Middle frontal gyrus (tissue), 1 donor: Measurements from ENCODE around the gene GRIK4.
"Not testable (repeated sequence)": the region's sequence is repeated elsewhere in the genome, so short reads cannot be mapped to it uniquely, and the experiment has no call there.

Experiments used
- DNase-seq: peaks from one replicate; pipeline ENCODE4 v3.0.0-alpha.2; 2015; ENCODE audit warnings: low spot score; ENCODE audit errors: extremely low spot score

Gene GRIK4

DNA sequence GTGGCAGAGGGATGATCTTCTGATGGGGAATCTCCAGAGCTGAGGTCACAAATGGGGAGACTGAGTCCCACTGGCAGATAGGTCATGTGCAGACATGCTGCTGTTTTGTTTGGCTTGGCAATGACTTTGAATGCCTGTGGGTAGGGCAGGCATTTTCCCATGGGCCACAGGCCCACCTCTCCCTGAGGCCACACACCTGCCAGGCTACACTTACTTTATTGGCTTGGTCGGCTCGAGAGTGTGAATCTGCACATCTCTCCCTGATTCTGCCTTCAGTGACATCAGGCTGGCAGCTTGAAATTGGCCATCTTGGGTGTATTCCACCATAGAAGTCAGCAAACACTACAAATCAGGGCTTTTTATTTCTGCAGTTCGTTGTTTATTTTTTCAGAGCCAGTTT is 91.5 kb downstream of the GRIK4 start:
- no peak for DNase-seq

DNA sequence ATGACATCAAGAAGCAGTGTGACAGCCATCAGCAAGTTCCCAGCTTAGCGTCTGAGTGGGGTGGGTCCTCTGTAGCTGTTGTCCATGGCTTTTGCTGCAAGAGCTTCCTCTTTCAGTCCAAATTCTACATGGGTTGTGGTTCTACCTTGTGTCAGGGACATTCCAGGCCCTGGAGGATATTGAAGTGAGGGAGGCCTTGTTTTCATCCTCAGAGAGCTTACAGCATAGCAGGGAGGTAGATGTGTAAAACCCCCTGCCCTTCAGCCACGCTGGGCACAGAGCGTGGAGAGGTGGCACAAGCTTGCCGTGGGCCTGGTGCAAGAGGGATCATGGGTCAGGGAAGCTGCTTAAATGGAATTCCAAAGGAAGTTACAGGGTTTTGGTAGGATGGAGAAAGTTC is 93.9 kb downstream of the GRIK4 start:
- DNase-seq, result no peak

DNA sequence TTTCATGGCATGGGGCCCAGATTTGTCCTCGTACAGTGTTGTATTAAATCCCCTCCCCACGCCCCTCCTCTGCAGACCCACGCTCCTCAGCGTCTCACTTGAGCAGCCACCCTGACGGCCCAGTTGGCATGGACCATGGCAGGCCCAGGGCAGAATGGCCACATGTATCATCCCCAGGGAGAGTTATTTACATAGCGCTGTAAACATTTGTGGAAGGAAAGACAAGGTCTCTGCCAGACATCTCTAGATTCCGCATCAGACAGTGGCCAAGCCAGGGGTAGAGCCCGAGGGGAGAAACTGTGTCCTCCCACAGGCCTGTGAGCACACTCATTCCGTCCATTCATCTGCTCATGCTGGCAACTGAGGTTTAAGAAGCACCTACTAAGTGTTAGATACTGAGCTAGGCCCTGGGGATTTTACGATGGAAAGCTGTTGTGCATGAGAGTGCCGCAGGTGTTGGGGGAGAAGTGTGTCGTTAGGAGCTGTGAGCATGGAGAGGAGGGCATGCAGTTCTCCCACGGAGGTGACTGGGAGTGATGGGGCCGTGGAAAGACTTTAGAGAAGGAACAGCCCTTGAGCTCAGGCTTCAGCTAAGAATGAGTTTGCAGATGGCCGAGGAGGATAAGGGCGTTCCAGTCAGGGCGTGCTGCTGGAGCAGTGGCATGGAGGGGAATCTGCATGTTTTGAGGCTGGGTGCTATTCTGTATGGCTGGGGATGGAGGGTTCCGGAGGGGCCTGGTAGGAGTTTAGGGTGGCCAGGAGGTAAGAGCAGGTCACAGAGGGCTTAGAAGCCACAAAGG is 94.9 kb downstream of the GRIK4 start:
- no peak for DNase-seq

GRCh38 chr11:120608061-120608460 is 96.5 kb downstream of the GRIK4 start:
- no peak for DNase-seq

DNA sequence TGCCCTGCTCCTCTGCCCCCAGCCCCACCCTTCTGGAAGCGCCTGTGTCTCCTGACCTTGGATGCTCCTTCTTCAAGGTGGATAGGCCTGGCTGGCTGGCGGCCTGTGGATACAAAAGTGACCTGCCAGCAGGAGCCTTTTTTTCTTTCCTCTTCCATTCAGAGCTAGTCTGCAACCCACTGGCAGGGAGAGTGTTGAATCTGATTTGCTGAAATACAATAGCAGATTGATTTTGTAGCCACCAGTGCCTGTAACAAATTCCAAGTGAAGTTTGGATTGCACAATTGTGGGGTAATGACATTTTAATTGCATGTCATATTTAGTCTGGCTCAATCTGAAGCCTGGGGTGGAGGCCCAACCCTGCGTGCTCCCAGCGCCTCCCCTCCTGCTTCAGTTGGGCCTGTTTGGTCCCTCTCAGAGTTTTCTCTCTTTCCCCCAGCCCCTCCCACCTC is 97.2 kb downstream of the GRIK4 start:
- DNase-seq, result no peak

- no peak for DNase-seq
Measured at GRCh38 chr11:120610111-120610510, 98.6 kb downstream of the GRIK4 start.

DNA sequence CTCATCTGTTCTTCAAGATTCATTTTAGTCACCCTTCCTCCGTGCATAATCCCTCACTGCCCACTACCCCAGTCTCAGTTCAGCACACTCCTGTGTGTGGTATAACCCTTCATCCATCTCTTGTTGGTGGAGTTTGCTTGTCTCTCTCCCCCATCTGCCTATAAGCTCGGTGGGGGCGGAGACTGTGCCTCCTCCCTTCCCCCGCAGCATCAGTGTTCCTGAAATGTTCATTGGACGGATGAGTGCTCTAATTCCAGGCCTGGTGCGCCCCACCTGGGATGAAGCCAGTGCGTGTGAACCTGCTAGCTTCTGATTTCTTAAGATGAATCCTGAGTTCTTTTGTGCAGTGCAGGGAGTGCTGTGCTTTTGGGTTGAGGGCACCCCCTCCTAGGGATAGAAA is 100.0 kb downstream of the GRIK4 start:
- no peak for DNase-seq

- no peak for DNase-seq
Measured at GRCh38 chr11:120612513-120613263, 101.1 kb downstream of the GRIK4 start.

GRCh38 chr11:120613264-120614226 is 102.0 kb downstream of the GRIK4 start:
- no peak for DNase-seq

- DNase-seq, result no peak
Measured at GRCh38 chr11:120615391-120615790, 103.8 kb downstream of the GRIK4 start.

DNA sequence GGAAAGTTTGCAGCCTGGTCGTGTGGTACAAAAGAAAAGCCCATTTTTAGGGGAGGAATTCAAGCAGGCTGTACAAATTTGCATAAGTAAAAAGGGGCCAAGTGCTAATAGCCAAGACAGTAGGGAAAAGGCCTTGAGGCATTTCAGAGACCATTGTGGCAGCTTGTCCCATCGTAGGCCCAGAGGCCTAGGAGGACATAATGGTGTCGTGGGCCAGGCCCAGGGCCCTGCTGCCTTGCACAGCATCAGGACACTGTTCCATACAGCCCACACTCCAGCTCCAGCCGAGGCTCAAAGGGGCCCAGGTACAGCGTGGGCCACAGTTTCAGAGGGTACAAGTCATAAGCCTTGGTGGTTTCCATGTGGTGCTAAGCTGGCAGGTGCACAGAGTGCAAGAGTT is 106.9 kb downstream of the GRIK4 start:
- no peak for DNase-seq

GRCh38 chr11:120622189-120622875 is 110.8 kb downstream of the GRIK4 start:
- DNase-seq, result no peak

DNA sequence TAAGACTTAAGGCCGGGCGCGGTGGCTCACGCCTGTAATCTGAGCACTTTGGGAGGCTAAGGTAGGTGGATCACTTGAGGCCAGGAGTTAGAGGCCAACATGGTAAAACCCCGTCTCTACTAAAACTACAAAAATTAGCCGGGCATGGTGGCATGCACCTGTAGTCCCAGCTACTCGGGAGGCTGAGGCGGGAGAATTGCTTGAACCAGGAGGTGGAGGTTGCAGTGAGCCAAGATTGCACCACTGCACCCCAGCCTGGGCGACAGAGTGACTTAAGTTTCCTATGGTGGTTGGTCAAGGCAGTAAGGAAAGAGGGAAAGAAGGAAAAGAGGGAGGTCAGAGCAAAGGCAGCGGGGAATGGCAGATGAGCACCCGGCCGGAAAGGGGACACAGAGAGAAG is 113.4 kb downstream of the GRIK4 start:
- not testable (repeated sequence) for DNase-seq

DNA sequence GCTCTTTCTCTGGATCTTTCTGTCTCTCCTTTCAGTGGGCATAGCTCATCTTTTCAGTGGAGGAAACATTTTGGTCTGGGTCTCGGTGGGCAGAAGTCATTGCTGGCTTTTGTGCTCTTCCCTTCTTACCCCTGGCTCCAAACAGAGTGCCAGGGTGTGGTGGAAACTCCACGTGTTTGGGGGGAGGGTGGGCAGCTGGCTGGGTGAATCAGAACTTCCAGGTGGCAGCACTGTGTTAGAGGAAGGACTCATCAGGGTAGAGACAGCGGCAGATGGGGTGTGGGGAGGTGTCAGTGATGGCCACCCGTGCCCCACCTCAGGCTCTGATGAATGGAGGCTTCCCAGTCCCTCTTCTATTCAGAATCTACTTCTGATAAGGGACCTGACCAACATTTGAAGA is 114.0 kb downstream of the GRIK4 start:
- no peak for DNase-seq

GRCh38 chr11:120626791-120627190 is 115.2 kb downstream of the GRIK4 start:
- DNase-seq, result no peak

GRCh38 chr11:120627327-120628163 is 116.0 kb downstream of the GRIK4 start:
- DNase-seq, result no peak

DNA sequence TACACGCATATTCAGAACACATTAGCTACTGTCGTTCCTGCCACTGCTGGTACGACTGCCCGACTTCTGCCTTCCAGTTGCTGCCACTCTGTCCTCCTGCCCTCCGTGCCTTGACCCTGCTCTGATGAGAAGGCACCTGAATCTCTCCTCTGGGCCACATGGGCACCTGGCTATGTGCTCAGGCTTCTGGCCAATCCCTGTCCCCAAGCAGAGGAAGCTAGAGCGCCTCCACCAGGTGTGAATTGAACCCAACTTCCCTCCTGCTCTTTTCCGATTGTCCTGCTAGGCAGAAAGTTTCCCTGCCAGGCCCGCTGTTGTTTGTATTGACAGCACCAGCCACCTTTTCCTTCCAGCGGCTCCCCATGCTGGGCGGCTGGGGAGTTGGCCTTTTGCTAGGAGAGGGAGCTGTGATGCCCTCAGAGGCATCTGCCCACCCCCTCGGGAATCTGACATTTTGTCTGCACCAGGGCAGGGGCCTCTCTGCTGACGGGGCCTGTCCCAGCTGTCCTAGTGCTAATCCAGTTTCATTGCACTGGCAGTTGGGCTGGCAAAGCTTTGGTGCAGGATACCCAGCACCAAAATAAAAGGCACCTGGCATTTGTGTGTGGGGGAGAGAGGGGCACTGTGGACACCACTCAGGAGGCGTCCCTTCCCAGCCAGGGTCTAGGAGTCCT is 118.0 kb downstream of the GRIK4 start:
- DNase-seq, result no peak

- DNase-seq, result no peak
Measured at GRCh38 chr11:120630122-120630521, 118.6 kb downstream of the GRIK4 start.

DNA sequence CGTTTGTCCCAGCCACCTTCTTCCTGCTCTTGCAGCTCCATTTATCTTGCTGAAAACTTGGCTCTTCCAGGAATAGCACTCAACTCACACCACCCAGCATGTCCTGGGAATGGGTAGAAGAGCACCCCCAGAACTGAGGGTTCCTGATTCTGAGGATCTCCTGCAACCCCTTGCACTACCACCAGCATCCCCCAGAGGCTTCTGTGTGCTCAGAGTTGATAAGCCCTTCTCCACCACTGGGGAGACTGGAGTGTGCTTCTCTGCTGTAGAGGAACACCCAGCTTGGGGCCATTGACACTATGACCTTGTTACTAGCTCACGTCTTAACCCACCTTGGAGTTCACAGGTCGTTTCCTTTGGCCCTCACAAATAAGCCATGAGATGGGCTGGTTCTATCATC is 121.0 kb downstream of the GRIK4 start:
- no peak for DNase-seq
